Globus pallidus (tissue), 1 donor: Measurements from ENCODE around the gene SEH1L.
A peak's percentile ranks its signal among the peaks of the same experiment; 100 is the strongest.
"Not testable (repeated sequence)": the region's sequence is repeated elsewhere in the genome, so short reads cannot be mapped to it uniquely, and the experiment has no call there.

Experiments used
- DNase-seq: peaks from one replicate; pipeline ENCODE4 v3.0.0-alpha.2; 2015; ENCODE audit warnings: low spot score

SEH1L gene, protein sequence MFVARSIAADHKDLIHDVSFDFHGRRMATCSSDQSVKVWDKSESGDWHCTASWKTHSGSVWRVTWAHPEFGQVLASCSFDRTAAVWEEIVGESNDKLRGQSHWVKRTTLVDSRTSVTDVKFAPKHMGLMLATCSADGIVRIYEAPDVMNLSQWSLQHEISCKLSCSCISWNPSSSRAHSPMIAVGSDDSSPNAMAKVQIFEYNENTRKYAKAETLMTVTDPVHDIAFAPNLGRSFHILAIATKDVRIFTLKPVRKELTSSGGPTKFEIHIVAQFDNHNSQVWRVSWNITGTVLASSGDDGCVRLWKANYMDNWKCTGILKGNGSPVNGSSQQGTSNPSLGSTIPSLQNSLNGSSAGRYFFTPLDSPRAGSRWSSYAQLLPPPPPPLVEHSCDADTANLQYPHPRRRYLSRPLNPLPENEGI

DNA sequence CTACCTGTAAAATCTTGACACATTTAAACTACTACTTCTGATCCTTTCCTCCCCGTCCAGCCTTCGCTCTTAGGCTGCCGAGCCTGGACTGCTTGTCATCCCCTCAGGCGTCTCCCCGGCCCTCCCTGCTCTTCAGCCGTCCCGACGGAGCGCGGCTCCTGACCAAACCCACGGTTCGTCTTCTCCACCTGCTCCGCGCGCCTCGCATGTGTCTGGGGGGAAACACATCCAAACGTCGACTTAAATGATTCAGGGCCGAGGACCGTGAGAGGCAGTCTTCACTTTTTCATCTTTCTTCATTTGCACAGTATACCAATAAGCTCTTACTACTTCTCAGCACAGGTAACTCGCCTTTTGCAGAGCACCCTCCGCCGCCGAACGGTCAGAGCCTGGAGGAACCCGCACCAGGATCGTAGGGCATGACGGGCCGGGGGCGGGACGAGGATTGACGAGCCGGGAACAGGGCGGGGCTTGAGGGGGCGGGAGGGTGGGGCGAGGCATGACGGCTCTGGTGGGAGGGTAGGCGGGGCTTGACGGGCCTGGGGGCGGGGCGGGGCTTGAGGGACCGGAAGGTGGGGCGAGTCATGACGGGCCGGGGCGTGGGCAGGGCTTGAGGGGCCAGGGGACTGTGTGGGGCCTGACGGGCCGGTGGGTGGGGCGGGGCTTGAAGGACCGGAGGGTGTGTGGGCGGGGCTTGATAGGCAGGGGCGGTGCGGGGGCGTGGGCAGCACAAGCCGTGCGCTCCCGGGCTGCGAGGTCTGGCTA lies at the start of gene SEH1L:
SEH1L (plus strand) TSS at position 727 of the 765 bp plus-strand sequence. CDS start 111 bp downstream, outside the sequence.
- DNase-seq: peak; percentile 99

DNA sequence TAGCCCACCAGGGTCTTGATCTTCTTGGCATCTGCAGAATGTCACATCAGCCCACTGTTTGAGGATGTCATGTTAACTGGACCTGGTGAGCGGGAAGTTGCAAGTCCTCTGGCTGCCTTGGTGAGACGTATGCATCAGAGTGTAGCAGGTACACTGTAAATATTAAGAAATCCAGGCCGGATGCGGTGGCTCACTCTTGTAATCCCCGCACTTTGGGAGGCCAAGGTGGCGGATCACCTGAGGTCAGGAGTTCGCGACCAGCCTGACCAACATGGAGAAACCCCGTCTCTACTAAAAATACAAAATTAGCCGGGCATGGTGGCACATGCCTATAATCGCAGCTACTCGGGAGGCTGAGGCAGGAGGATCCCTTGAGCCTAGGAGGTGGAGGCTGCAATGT lies 46.6 kb upstream of the SEH1L start:
- DNase-seq: not testable (repeated sequence)

DNA sequence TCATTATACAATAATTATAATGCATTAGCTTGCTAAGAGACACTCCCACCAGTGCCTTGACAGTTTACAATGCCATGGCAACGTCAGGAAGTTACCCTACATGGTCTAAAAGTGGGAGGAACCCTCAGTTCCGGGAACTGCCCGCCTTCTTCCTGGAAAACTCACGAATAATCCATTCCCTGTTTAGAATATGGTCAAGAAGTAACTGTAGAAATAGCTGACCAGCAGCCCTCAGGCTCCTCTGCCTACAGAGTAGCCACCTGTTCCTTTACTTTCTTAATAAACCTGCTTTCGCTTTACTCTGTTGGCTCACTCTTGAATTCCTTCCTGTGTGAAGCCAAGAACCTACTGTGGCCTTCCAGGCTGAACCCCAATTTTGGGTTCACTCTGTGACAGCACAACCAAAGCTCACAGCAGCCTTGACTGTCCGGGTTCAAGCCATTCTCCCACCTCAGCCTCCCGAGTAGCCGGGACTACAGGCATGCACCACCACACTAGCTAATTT lies 43.7 kb upstream of the SEH1L start:
- no peak for DNase-seq

DNA sequence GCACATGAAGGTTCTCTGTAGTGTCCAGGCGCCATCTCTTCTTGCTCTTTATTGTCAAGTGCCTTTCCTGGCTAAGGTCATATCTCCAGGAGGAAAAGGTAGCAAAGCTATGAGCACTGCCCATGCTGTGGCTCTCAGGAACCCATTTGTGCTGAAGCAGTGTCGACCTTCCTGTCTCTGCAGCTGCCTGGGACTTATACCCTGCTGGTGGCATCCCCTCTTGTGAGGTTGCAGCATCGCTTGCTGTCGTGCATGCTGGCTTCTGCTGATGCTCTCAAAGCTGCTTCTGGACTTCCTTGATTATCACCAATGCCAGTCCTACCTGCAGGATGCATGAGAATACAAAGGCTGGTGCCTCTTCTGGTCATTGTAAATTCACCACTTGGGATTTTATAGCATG lies 41.7 kb upstream of the SEH1L start:
- no peak for DNase-seq

DNA sequence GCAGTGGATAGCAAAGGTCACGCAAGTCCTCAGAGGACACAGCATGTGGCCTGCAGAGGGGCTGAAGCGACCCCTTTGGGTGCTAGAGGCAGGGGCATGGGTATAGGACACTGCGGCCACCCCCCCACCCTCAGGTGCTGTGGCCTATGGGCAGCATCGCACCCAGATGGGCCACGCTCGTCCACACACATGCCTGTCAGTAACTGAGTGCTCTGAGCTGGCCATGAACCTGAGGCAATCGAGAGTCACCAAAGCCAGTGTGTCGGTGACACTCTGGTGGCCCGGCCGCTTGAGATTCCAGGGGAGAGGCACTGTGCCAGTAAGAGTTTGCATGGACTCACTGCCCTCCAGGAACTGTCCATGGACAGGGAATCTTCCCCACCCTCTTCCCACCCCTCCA lies 41.0 kb upstream of the SEH1L start:
- DNase-seq: no peak

DNA sequence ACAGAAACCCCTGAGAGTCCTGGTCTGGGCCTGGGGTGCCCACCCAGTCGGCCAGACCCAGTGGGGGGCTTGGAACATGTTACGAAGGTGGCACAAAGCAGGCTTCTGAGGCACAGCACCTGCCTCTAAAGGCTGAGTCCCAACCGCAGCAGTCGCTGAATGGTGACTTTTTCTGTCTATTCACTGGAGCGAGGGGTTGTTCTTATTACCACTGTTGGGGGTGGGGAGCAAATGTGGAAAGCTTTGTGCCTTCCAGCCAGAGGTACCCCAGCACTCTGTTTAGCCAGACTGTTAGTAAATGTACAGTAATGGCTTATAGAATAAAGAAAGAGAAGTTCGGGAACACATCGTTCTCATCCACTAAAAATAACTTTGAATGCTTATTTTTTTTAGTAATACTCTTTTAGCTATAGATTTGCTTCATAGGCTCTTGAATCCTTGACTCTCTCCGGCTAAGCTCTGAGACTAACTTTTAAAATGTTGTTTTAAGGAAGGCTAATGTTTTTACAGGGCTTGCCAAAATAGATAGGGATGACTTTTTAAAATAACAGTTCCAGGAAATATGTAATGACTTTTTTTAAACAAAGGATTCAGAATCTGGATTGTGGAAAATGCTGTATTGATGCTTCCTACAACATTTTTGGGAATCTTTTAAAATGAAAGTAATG lies 40.4 kb upstream of the SEH1L start:
- no peak for DNase-seq

DNA sequence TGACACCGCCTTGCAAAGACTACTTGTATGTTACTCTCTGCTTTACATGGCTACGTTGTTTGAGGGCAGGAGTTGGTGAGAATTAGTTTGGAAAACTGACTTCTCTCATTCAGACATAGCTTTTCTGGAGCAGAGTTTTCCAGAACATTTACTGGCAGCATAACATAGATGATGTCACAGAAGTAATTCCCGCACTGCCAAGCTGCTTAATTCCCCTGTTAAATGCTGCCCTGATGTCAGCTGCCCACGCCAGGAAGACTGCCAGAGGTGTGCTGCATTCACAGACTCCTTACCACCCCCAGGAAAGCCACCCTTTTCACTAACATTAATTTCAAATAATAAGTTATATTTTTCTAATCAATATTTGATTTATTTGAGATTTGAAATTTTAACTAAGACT lies 39.1 kb upstream of the SEH1L start:
- no peak for DNase-seq

DNA sequence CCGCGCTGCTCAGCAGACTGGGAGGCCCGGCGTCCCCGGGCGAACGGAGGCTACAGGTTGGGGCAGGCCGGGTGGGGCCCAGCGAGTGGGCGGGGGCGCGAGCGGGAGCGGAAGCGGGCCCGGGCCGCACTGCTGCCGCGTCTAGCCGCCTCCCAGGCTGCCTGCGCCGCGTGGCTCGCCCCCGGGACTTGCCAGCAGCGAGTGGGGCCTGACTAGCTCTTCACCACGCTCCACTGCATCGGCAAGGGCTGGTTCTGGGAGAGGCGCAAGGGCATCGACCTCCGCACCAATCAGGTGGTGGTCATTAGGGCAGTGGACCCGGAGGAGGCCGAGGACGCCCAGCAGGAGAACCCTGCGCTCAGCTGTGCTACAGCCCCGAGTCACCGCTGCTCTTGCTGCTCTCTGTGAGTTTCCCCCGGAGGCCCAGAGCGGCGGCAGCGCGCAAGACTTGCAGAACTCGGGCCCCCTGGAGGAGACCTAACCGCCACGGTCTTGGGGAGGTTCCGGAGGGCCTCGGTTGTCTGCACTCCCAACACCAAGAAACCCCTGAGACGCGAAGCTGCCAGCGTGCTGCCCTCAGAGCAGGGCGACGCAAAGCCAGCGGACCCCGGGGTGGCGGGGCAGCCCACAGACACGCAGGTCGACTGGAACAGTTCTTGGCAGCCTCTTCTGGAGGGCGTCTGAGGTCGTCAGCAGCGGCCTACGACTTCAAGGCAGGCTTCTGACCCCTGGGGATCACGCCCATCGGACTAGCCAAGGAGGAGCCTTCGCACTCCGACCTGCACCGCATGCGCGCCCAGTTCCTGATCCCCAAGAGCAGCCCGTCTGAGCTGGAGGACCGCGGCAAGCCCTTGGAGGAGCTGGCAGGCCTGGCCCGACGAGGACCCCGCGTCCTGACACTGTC lies 36.5 kb upstream of the SEH1L start:
- no peak for DNase-seq

DNA sequence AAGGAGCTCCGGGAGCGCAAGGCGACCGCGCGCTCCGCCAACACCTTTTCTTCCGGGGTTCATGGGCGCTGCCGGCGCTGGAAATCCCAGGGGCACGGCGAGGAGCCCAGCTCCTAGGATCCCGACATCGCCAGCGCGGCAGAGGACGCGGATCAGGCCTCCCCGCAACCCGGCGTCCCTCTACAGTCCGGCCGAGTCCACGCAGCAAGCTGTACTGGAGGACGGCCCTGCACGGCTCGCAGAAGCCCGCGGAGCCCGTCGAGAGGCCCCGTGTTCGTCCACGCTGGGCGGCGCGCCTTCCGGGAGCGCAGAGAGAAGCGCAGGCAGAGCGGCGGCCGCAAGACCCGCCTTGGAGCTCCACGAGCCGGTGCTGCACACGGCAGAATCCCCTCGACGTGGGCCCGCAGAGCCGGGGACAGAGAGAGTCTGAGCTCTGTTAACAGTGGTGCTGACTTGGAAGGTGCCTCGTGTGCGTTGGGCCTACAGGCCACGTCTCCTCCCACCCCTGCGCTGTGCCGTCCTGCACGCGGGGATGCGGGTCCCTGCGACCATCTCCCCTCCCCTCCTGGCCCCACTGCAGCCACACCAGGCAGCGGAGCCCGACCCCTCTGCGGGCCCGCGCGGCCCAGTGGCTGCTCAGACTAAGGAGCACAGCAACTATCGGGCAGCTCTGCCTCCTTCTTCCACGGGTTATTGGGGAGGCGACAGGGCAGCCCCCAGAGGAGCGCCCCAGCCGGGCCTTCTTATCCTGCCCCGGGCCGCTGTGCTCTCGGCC lies 35.7 kb upstream of the SEH1L start:
- no peak for DNase-seq

DNA sequence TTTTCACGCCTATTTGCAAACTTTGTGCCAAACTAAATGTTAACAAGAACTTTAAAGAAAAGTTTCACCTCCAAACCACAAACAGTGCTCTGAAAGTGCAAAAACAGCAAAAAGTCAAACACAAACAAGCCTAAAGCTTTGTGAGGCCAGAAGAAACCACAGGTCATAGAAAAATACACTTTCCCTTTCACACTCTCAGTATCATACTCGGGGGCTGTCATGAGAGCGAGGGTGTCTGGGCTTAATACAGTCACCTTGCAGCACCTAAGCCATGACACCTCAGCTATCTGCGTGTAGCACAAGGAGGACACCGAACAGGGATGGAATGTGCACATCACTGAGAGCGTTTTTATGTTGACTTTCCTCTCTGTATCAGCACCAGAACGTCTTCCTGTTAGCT lies 26.6 kb upstream of the SEH1L start:
- DNase-seq: no peak

DNA sequence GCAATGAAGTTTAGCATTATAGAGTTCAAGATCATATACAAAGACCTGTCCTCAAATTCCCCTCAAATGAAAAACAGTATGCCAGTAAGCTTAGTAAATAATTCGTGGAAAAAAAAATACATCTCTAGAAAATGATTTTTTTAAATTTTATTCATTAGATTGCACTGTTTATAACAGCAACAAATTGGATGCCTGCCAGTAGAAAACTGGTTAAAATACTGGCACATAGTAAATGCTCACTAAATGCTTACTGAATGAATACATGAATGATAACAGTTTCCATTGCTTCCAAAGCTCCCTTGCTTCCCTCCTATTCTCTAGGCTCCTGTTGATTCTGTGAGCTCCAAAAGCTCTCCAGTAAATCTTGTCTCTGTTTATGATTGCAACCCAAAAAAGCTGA lies 25.5 kb upstream of the SEH1L start:
- DNase-seq: no peak

DNA sequence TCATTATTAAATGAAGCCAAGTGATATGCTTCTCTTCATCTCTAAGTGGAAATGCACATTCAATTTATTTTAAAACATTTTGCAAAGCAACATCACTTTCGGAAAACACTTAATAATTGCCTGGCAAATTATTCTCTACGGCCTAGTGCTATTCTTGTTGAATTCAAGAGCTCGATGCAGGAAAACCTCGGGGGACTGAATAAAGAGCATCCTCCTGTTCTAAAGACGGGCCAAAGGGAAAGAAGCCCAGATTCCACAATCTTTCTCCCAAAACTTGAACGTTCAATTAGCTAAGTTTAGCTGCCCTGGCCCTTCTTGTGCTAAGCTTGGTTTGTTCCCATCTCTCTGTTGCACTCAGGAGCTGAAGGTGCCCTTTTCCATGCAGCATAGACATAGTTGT lies 23.2 kb upstream of the SEH1L start:
- DNase-seq: no peak

DNA sequence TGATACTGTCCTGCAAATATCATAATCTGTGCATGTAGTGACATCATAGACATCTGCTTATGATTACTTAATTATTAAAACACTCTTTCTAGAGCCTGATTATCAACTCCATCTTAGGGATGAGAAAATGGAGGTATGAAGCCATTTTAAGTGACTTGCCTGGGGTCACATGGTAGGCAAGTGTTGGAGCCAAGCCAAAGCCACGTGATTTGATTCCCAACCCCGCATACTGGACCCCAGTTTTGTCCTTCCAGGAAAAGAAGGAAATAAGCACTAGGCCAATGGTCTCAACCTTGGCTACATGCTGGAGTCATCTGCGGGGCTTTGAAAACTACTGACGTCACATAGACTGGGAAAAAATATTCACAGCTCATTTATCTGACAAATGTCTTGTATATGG lies 19.6 kb upstream of the SEH1L start:
- DNase-seq: no peak

DNA sequence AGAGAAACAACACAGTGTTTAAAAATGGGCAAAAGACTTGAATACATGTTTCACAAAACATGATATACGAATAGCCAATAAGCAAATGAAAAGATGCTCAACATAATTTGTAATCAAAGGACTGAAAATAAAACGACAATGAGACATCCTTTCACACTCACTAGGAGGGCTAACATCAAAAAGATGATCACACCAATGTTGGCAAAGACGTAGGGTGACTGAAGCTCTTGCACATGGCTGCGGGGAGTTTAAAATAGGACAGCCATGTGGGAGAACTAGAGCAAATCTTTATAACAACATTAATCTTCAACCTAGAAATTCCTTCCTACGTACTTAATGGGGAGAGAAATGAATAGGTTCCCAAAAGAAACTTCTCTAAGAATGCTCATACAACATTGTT lies 19.2 kb upstream of the SEH1L start:
- no peak for DNase-seq

DNA sequence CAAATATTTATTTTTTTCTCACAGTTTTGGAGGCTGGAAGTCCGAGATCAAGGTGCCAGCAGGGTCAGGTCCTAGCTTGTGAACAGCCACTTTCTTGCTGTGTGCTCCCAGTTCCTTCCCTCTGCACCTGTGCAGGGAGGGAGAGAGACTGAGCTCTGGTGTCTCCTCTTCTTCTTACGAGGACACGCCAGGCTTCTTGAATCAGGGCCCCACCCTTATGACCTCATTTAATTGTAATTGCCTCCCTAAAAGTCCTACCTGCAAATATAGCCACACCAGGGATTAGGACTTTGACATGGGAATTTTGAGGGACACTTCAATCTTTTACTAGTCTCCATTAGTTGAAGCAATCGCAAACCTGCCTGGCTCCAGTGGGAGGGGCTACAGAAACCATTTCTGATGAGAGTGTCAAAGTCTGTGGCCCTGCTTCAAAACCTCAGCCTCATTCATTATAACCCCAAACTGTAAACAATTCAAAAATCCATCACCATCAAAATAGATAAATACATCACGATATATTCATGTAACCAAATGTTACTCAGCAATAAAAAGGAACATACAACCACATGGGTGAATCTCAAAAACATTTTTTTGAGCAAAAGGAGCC lies 18.2 kb upstream of the SEH1L start:
- no peak for DNase-seq

DNA sequence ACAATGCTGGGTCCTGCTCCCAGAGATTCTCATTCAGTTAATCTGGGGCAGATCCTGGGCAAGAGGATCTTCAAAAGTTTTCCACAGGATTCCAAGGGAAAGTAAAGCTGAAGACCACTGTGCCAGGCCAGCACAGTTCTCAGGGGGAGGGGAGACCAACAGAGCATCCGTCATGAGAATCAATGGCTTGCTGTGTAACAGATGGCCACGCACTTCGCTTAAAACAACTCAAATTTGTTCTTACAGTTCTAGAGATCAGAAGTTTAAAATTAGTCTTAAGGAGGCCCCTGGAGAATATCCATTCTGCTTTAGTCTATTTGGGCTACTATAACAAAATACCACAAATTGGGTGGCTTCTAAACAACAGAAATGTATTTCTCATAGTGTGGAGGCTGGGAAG lies 17.4 kb upstream of the SEH1L start:
- DNase-seq: no peak

DNA sequence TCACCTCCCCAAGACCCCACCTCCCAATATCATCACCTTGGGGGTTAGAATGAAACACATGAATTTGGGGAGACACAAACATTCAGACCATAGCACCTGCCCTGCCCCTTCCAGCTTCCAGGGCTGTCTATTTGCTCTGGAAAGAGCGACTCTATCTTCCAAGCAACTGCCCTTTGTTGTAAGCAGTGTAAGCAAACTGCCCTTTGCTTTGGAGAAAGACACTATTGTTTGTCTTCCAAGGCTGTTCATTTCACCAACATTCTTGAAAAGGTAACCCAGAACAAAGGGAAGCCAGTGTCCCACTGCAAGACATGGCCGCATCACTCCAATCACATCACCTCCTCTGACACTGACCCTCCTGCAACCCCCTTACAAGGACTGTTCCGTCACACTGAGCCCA lies 16.9 kb upstream of the SEH1L start:
- no peak for DNase-seq

DNA sequence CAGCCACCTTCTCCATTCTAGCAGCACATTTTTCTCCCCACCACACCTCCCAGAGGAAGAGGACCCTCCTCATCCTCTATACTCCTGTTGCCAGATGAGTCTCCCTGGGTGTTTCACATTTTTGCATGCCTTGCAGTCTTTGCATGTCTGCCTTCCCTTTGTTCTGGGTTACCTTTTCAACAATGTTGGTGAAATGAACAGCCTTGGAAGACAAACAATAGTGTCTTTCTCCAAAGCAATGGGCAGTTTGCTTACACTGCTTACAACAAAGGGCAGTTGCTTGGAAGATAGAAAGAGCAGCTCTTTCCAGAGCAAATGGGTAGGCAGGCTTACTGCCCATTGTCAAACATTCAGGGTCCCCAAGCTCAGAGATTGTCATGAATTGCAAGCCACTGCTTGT lies 14.5 kb upstream of the SEH1L start:
- peak; percentile 11 for DNase-seq

DNA sequence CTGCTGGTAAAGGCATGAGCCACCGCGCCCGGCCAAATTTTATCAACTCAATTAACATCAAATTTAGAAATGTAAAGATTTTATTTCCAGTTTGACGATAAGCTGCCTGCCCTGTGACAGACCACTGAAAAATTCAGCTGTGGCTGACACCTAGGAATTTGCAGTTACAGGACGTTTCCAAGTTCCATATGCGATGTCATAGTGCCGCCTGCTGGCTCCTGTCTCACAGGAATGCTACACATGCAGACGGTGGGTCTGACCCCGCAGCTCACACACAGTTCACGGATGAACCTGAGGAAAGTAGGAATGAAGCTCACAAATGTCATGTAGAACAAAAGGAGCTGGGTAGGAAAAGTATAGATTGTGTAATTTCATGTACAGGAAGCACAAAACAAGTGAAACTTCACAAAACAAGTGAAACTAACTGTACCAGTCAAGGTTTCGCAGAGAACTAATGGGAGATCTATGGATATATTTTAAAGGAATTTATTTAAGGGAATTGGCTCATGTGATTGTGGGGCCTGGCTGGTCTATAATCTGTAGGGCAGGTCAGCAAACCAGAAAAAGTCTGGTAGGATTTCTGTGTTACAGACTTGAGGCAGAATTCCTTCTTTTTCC lies 13.2 kb upstream of the SEH1L start:
- DNase-seq: peak; percentile 77

DNA sequence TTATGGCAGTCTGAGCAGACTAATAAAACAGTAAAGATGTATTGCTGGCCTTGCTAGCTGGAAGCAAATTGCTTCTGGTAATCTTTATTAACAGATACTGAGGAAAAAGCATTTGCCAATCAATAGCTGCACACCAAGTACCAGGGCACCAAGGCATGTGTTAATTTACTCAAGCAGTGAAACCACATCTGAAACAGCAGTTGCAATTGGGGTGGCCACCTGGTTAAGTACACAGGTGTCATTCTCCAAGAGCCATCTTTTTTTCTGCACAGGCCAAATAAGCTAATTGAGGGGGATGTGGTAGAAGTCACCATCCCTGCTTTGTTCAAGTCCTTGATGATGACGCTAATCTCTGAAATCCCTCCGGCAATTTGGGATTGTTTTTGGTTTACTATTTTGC lies 8.6 kb upstream of the SEH1L start:
- DNase-seq: no peak
